Stomach smooth muscle (tissue), 2 donors: ENCODE results near the gene SPAG17.

Experiments
- H3K27ac ChIP-seq: one replicate; pipeline ENCODE4 v1.7.0; 2013; ENCODE audit warnings: mild to moderate bottlenecking, low read length, inconsistent platforms
- H3K27me3 ChIP-seq, 2 donors: one replicate each; pipeline ENCODE4 v1.7.0; 2013; ENCODE audit warnings: low read length in 2 of 2; ENCODE audit not compliant: insufficient read depth in 2 of 2, control insufficient read depth in 1 of 2
- H3K36me3 ChIP-seq, 2 donors: one replicate each; pipeline ENCODE4 v1.7.0; 2013; ENCODE audit warnings: low read length in 2 of 2; ENCODE audit not compliant: control insufficient read depth in 2 of 2, insufficient read depth in 2 of 2
- H3K4me1 ChIP-seq: one replicate; pipeline ENCODE4 v1.7.0; 2013; ENCODE audit warnings: low read length; ENCODE audit not compliant: control insufficient read depth, insufficient read depth
- H3K4me3 ChIP-seq, 2 donors: one replicate each; pipeline ENCODE4 v1.7.0; 2013; ENCODE audit warnings: low read length in 2 of 2
- H3K9ac ChIP-seq, 2 donors: one replicate each; pipeline ENCODE4 v1.7.0; 2013; ENCODE audit warnings: low read length in 2 of 2, mild to moderate bottlenecking in 1 of 2
- H3K9me3 ChIP-seq, 2 donors: one replicate each; pipeline ENCODE4 v1.7.0; 2013; ENCODE audit warnings: low read length in 2 of 2; ENCODE audit not compliant: control insufficient read depth in 2 of 2
- donor health status: healthy.
- donor health status: Pancreatic carcinoma.

The SPAG17 gene

DNA sequence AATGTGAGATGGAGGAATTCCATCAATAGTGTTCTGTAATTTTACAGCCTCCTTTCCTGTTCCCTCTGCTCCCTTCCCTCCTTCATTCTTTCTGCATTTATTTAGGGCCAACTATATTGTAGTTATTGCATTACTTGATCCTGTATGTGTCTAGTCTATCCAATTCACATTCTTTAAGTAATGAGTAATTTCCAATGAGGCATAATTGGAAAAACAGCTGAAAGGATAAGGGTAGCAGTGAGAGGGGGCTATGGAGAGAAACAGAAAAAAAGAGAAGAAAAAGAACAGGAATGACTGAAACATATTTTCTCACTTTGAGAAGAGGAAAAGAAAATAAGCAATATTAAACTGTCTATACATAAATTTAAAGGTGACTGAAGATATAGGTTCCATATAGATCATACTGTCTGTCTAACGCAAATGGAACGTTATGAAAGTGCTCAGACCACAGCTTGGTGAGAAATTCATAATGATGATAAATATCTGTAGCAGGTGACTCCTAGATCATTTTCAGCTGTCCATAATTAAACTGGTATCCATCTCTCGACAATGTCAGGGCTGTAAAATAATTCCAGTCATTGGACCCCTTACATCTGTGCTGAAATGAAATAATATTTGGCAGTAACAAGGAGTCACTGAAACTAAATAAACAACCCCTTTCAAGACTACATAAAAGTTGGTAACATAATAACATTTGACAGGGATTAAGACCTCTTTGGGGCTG, 61.8 kb downstream of the SPAG17 start:
- no peak overlapping the region for H3K27ac ChIP-seq
- no peak overlapping the region for H3K4me3 ChIP-seq
- no peaks in the 10 kb centered on the region for H3K36me3 ChIP-seq
- no peaks in the 10 kb centered on the region for H3K9me3 ChIP-seq
- no peak overlapping the region for H3K9ac ChIP-seq
- no peaks in the 10 kb centered on the region for H3K27me3 ChIP-seq
- no peaks in the 10 kb centered on the region for H3K4me1 ChIP-seq

DNA sequence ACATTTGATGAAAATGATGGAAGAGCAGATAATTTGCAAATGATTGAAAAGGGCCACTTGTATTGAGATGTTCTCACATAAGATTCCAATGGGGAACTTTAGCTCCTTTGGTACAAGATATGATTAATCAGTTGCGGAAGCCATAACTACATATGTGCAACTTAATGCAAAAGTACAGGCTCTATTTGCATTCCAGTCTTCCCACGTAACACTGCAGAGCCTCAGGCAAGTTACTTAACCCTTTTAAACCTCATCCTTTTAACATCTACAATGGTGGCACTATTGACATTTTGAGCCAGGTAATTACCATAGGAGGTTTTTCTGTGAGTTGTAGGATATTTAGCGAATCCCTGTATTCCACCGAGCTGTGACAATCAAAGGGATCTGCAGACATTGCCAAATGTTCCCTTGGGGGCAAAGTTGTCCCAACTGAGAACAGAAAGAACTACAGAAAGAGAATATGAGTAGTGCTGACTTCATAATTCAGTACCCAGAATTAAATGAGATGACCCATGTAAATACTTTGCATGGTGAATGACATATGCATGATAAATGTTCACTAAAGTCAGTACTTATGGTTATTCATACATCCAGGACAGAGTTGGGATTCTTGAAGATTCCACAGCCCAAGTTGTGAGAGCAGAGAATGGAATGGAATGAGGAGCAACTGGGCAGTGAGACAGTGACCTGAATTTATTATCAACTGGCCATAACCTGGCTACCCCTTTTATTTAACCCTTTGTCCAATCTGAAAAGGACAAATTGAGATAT, 62.6 kb downstream of the SPAG17 start:
- no peak overlapping the region for H3K9ac ChIP-seq
- H3K4me1 ChIP-seq = no peaks in the 10 kb centered on the region
- H3K9me3 ChIP-seq = no peaks in the 10 kb centered on the region
- H3K4me3 ChIP-seq = no peak overlapping the region
- H3K36me3 ChIP-seq = no peaks in the 10 kb centered on the region
- no peak overlapping the region for H3K27ac ChIP-seq
- H3K27me3 ChIP-seq = no peaks in the 10 kb centered on the region

DNA sequence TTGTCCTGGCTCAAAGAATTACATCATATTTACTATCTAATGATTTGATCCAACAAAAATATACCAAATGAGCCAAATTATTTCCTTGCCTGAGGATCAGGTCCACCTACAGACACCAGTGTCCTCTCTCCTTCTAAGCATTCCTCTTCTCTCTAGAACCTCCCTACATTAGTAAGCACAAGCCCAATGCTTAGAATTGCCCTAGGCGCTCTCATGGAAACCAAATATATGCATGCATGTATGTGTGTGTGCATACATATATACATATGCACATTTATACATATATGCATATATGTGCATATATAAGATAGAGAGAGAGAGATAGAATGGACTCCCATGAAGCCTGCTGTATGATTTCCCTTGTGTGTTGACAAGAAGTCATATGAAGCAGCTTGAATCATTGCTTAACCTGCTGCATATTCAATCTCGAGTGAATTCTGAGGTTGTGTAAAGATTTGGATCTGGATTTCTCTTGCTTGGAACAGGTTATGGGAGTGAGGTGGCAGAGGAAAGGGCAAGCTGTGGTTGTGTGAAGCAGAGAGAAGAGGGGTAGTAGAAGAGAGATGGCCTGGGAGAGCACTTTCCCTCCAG, 66.1 kb downstream of the SPAG17 start:
- Histone ChIP-seq H3K4me1 (no peaks in the 10 kb centered on the region), H3K27me3 (no peaks in the 10 kb centered on the region), H3K9ac (no peak overlapping the region), H3K4me3 (no peak overlapping the region), H3K27ac (no peak overlapping the region), H3K9me3 (no peaks in the 10 kb centered on the region), H3K36me3 (no peaks in the 10 kb centered on the region)

DNA sequence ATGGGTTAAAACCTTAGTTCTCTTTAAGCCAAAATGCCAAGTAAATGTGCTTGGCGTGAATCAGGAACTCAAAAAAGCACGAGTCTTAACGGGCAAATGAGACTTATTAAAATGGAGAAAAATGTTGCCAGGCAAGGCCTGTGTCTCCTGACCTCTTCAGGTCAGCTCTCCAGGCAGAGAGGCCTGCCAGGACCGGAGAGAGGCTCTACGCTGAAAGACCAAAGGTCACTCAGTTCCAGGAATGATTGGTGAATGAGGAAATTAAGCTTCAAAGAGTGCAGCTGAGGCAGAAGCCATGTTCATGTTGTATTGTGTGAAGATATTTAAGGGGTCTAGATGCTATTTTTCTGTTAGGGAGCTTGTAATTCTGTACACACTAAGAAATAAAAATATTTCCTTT, 66.6 kb downstream of the SPAG17 start:
- Histone ChIP-seq H3K27me3 (no peaks in the 10 kb centered on the region), H3K4me1 (no peaks in the 10 kb centered on the region), H3K4me3 (no peak overlapping the region), H3K36me3 (no peaks in the 10 kb centered on the region), H3K27ac (no peak overlapping the region), H3K9me3 (no peaks in the 10 kb centered on the region), H3K9ac (no peak overlapping the region)

DNA sequence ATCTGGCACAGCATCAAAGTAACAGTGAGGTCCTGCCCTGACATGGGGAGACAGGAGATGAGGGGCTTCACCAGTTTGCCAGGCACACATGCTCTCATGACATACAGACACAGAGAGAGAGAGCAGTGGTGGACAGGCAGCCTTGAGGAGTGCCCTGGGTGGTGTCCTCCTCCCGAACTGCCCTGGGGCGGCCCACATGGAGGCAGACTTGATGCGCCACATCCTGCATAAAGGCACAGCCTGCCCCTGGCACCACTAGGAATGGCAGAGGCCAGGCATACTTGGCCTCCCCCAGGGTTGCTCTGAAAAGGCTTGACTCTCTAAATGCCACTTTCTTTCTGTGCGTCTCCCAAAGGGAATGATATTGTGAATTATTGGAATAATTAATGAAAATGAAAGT, 67.5 kb downstream of the SPAG17 start:
- no peaks in the 10 kb centered on the region for H3K36me3 ChIP-seq
- no peak overlapping the region for H3K27ac ChIP-seq
- no peak overlapping the region for H3K9ac ChIP-seq
- H3K9me3 ChIP-seq = no peaks in the 10 kb centered on the region
- no peaks in the 10 kb centered on the region for H3K27me3 ChIP-seq
- no peaks in the 10 kb centered on the region for H3K4me1 ChIP-seq
- H3K4me3 ChIP-seq = no peak overlapping the region

DNA sequence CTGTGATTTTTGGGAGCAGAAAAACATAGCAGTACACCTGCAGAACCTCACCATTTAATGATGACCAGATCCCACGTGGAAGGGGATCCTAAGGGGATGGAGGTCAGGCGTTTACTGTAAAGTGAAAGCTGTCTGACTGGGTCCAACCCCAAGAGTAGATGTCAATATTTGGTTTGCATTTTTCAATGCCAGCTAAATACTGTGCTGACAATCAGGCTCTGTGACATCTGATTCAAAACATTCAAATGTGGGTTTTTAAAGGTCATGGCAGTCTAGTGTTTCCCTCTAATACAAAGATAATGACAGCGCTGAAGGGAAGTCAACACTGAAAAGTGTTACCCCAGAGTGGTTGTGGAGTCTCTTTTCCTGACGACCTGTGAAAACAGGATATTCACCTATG, 68.1 kb downstream of the SPAG17 start:
- no peaks in the 10 kb centered on the region for H3K27me3 ChIP-seq
- H3K9me3 ChIP-seq = no peaks in the 10 kb centered on the region
- no peak overlapping the region for H3K4me3 ChIP-seq
- no peaks in the 10 kb centered on the region for H3K4me1 ChIP-seq
- no peak overlapping the region for H3K27ac ChIP-seq
- H3K36me3 ChIP-seq = no peaks in the 10 kb centered on the region
- H3K9ac ChIP-seq = no peak overlapping the region

DNA sequence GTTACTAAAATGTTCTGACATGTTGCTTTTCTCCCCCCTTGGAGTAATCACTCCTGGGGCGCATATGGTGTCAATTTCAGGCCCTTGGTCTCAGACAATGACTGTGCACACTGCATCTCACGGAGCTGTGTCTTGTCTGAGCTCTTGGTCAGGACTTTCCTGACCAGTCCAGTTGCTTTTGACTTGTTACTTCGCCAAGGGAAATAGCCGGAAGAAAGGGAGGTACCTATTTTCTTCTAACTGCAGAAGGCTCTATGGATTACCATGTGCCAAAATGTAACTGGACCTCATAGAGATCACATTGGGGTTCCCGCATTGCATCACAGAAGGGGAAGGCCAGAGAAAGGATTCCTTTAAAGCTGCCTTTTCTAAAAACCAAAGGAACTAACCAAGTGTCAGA, 68.6 kb downstream of the SPAG17 start:
- H3K36me3 ChIP-seq = no peaks in the 10 kb centered on the region
- H3K9ac ChIP-seq = no peak overlapping the region

DNA sequence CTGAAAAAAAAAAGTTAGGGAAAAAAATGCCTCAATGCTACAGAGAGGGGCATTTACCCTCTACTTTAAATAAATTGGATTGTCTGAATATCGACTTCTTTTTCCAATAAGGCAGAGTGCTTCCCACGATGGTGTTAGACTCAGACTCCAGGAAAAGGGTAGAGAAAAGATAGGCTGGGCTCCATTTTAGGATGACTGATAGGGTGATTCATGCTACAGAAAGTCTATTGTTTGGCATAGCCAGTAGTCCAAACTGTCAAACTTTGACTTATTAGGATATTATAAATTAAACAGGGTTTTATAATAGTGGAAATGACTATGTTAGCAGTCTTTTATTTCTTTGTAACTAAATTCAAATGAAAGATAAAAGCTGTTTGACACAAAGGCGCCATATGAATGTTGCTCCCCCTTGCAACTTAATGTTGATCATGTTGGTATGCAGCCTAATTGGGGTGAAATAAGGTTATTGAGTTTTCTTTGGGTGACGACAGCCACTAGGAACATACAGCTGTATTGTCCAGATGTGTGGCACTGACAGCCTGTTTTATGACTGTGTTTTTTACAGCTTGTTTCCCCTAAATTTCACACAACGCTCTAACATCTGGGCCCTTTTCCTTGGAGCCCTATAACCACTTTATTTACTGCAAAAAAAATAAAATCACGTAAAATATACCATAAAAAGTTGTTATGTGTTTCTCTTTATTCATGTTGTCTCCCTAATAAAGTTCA, 69.3 kb downstream of the SPAG17 start:
- H3K36me3 ChIP-seq = no peaks in the 10 kb centered on the region
- H3K4me3 ChIP-seq = no peak overlapping the region
- H3K9ac ChIP-seq = no peak overlapping the region
- H3K4me1 ChIP-seq = no peaks in the 10 kb centered on the region
- H3K27me3 ChIP-seq = no peaks in the 10 kb centered on the region
- no peaks in the 10 kb centered on the region for H3K9me3 ChIP-seq
- no peak overlapping the region for H3K27ac ChIP-seq

More for the DNA sequence above, 68.6 kb downstream of the SPAG17 start:
- Histone ChIP-seq H3K4me3 (no peak overlapping the region), H3K4me1 (no peaks in the 10 kb centered on the region), H3K9me3 (no peaks in the 10 kb centered on the region), H3K27me3 (no peaks in the 10 kb centered on the region), H3K27ac (no peak overlapping the region)

DNA sequence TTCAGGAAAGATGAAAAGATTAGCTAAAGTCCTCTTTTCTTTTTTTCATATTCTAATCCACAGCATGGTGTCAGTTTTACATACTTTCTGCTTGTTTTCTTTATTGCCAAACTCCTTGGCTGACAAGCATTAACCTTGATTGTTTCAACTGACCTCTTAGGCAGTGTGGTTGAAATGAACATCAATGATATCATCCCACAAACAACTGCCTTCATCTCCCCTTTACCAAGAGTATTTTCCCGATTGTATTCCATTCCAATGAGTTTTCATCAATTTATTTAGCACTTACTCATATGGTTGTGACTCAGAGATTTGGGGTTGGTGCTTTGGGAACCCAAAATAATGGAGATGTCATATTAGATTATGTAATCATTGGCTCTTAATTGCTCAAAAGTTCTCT, 71.8 kb downstream of the SPAG17 start:
- H3K9me3 ChIP-seq = no peaks in the 10 kb centered on the region
- no peak overlapping the region for H3K9ac ChIP-seq
- no peaks in the 10 kb centered on the region for H3K36me3 ChIP-seq
- H3K4me1 ChIP-seq = no peaks in the 10 kb centered on the region
- H3K27ac ChIP-seq = no peak overlapping the region
- no peak overlapping the region for H3K4me3 ChIP-seq
- no peaks in the 10 kb centered on the region for H3K27me3 ChIP-seq

DNA sequence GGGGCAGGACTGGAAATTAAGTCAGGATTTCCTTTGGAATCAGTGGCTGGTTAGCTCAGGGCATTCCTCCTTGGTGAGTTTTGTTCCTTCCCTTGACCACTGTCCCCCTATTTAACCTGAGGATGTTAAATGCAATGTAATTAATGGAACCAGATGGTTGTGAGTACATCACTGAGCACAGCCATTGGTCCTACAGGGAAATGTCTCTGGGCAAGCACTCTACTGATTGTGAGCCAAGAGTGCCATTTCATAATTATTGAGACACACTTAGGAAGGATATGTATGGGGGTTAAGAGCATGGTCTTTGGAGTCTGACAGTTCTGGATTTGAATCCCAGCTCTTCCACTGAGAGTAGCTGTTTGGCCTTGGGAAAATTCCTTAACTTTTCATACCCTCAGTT, 74.4 kb downstream of the SPAG17 start:
- H3K4me3 ChIP-seq = no peak overlapping the region
- no peaks in the 10 kb centered on the region for H3K27me3 ChIP-seq
- H3K9ac ChIP-seq = no peak overlapping the region
- H3K36me3 ChIP-seq = no peaks in the 10 kb centered on the region
- H3K27ac ChIP-seq = no peak overlapping the region
- H3K4me1 ChIP-seq = no peaks in the 10 kb centered on the region
- H3K9me3 ChIP-seq = no peaks in the 10 kb centered on the region
